ENCODE measurements around the gene FBN2. TPM values are rescaled to one million over a fixed set of nuclear protein-coding genes. Genes with fewer than 3 reads are reported as not detected.
"Not testable (repeated sequence)": the region's sequence is repeated elsewhere in the genome, so short reads cannot be mapped to it uniquely, and the experiment has no call there.

The FBN2 gene
- total RNA-seq, 1 donor from 2014 or later = 86.1 TPM

- peaks cover 0 to 6% (median 3%) of the 10 kb centered on the region in 3 donors for H3K4me1 ChIP-seq (ENCODE audit: control insufficient read depth in 3 of 3, insufficient read depth in 3 of 3, low read length in 3 of 3)
- no peak overlapping the region for H3K27ac ChIP-seq (ENCODE audit: low read depth, low read length)
- H3K9ac ChIP-seq (ENCODE audit: low read depth in 1 of 3, low read length in 3 of 3) = no peak overlapping the region
- no peaks in the 10 kb centered on the region for H3K27me3 ChIP-seq (ENCODE audit: control insufficient read depth in 3 of 3, insufficient read depth in 3 of 3, low read length in 3 of 3)
- H3K9me3 ChIP-seq (ENCODE audit: control insufficient read depth in 3 of 3, low read length in 3 of 3) = no peaks in the 10 kb centered on the region
- no peak overlapping the region for H3K4me3 ChIP-seq (ENCODE audit: low read length in 3 of 3)
- H3K36me3 ChIP-seq (ENCODE audit: control insufficient read depth in 3 of 3, insufficient read depth in 3 of 3, low read length in 3 of 3) = no peaks in the 10 kb centered on the region
Measured at GRCh38 chr5:128338649-128339048, 199.4 kb downstream of the FBN2 start.

DNA sequence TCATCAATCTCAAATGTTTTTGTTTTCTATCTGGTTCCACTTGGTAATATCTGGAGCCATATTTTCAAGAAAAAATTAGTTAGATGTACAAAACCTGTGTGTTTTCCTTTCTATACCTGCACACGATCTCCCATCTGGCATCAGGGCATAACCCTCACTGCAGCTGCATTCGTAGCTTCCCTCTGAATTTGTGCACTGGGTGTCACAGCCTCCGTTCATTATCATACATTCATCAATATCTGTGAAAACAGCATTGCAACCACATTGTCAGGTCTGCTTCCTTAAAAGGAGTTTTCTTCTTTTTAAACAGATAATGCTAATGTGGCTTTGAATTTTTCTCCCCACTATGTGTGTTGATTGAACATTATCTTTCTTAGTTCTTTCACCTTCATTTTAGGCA is 202.7 kb downstream of the FBN2 start:
- Histone ChIP-seq H3K4me3 (ENCODE audit: low read length in 3 of 3) (no peak overlapping the region), H3K9ac (ENCODE audit: low read depth in 1 of 3, low read length in 3 of 3) (no peak overlapping the region), H3K27me3 (ENCODE audit: control insufficient read depth in 3 of 3, insufficient read depth in 3 of 3, low read length in 3 of 3) (no peaks in the 10 kb centered on the region), H3K36me3 (ENCODE audit: control insufficient read depth in 3 of 3, insufficient read depth in 3 of 3, low read length in 3 of 3) (no peaks in the 10 kb centered on the region), H3K4me1 (ENCODE audit: control insufficient read depth in 3 of 3, insufficient read depth in 3 of 3, low read length in 3 of 3) (no peaks in the 10 kb centered on the region), H3K9me3 (ENCODE audit: control insufficient read depth in 3 of 3, low read length in 3 of 3) (no peaks in the 10 kb centered on the region), H3K27ac (ENCODE audit: low read depth, low read length) (no peak overlapping the region)

- H3K4me1 ChIP-seq (ENCODE audit: control insufficient read depth in 3 of 3, insufficient read depth in 3 of 3, low read length in 3 of 3) = no peaks in the 10 kb centered on the region
- H3K36me3 ChIP-seq (ENCODE audit: control insufficient read depth in 3 of 3, insufficient read depth in 3 of 3, low read length in 3 of 3) = no peaks in the 10 kb centered on the region
- H3K4me3 ChIP-seq (ENCODE audit: low read length in 3 of 3) = no peak overlapping the region
- no peak overlapping the region for H3K27ac ChIP-seq (ENCODE audit: low read depth, low read length)
- H3K27me3 ChIP-seq (ENCODE audit: control insufficient read depth in 3 of 3, insufficient read depth in 3 of 3, low read length in 3 of 3) = no peaks in the 10 kb centered on the region
- H3K9me3 ChIP-seq (ENCODE audit: control insufficient read depth in 3 of 3, low read length in 3 of 3) = no peaks in the 10 kb centered on the region
- no peak overlapping the region for H3K9ac ChIP-seq (ENCODE audit: low read depth in 1 of 3, low read length in 3 of 3)
Measured at GRCh38 chr5:128334010-128334716, 203.9 kb downstream of the FBN2 start.

- no peaks in the 10 kb centered on the region for H3K27me3 ChIP-seq (ENCODE audit: control insufficient read depth in 3 of 3, insufficient read depth in 3 of 3, low read length in 3 of 3)
Measured at GRCh38 chr5:128331261-128331660, 206.8 kb downstream of the FBN2 start.

DNA sequence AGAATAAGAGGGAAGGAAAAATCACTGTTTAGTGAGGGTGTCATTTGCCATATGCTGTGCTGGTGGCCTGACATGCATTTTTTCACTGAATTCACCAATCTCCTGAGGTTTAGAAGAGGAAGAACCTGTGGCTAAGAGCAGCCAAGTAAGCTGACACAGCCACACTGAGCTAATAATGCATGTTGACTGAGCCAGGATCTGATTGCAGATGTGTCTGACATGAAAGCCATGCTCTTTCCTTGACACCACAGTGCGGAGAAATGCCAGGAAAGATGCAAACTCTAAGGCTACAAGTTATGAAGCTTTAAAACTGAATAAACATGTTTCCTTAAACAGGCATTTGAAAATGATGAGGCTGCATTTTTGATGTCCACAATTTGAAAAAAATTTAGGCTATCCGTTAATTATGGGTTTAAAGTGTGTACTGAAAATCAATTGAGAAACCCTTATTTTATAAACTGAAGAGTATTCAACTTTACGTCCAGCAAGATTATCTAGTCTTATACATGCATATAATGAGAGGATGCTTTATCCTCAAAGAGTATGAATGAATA is 208.6 kb downstream of the FBN2 start:
- no peak overlapping the region for H3K4me3 ChIP-seq (ENCODE audit: low read length in 3 of 3)
- no peaks in the 10 kb centered on the region for H3K36me3 ChIP-seq (ENCODE audit: control insufficient read depth in 3 of 3, insufficient read depth in 3 of 3, low read length in 3 of 3)
- no peaks in the 10 kb centered on the region for H3K9me3 ChIP-seq (ENCODE audit: control insufficient read depth in 3 of 3, low read length in 3 of 3)
- H3K27me3 ChIP-seq (ENCODE audit: control insufficient read depth in 3 of 3, insufficient read depth in 3 of 3, low read length in 3 of 3) = no peaks in the 10 kb centered on the region
- H3K9ac ChIP-seq (ENCODE audit: low read depth in 1 of 3, low read length in 3 of 3) = no peak overlapping the region
- H3K4me1 ChIP-seq (ENCODE audit: control insufficient read depth in 3 of 3, insufficient read depth in 3 of 3, low read length in 3 of 3) = peaks cover 0 to 7% (median 0%) of the 10 kb centered on the region in 3 donors
- H3K27ac ChIP-seq (ENCODE audit: low read depth, low read length) = no peak overlapping the region

More at GRCh38 chr5:128331261-128331660, 206.8 kb downstream of the FBN2 start:
- no peaks in the 10 kb centered on the region for H3K36me3 ChIP-seq (ENCODE audit: control insufficient read depth in 3 of 3, insufficient read depth in 3 of 3, low read length in 3 of 3)
- peaks cover 0 to 7% (median 0%) of the 10 kb centered on the region in 3 donors for H3K4me1 ChIP-seq (ENCODE audit: control insufficient read depth in 3 of 3, insufficient read depth in 3 of 3, low read length in 3 of 3)
- H3K4me3 ChIP-seq (ENCODE audit: low read length in 3 of 3) = no peak overlapping the region
- H3K9me3 ChIP-seq (ENCODE audit: control insufficient read depth in 3 of 3, low read length in 3 of 3) = no peaks in the 10 kb centered on the region
- no peak overlapping the region for H3K9ac ChIP-seq (ENCODE audit: low read depth in 1 of 3, low read length in 3 of 3)
- no peak overlapping the region for H3K27ac ChIP-seq (ENCODE audit: low read depth, low read length)

GRCh38 chr5:128328446-128328845 is 209.6 kb downstream of the FBN2 start:
- H3K9ac ChIP-seq (ENCODE audit: low read depth in 1 of 3, low read length in 3 of 3) = no peak overlapping the region
- no peaks in the 10 kb centered on the region for H3K36me3 ChIP-seq (ENCODE audit: control insufficient read depth in 3 of 3, insufficient read depth in 3 of 3, low read length in 3 of 3)
- peaks cover 0 to 7% (median 0%) of the 10 kb centered on the region in 3 donors for H3K4me1 ChIP-seq (ENCODE audit: control insufficient read depth in 3 of 3, insufficient read depth in 3 of 3, low read length in 3 of 3)
- no peaks in the 10 kb centered on the region for H3K27me3 ChIP-seq (ENCODE audit: control insufficient read depth in 3 of 3, insufficient read depth in 3 of 3, low read length in 3 of 3)
- H3K27ac ChIP-seq (ENCODE audit: low read depth, low read length) = no peak overlapping the region
- no peaks in the 10 kb centered on the region for H3K9me3 ChIP-seq (ENCODE audit: control insufficient read depth in 3 of 3, low read length in 3 of 3)
- H3K4me3 ChIP-seq (ENCODE audit: low read length in 3 of 3) = peak overlapping the region; percentile 20 to 57 (median 33)

GRCh38 chr5:128328007-128328406 is 210.0 kb downstream of the FBN2 start:
- Histone ChIP-seq H3K27ac (ENCODE audit: low read depth, low read length) (no peak overlapping the region), H3K4me3 (ENCODE audit: low read length in 3 of 3) (no peak overlapping the region), H3K4me1 (ENCODE audit: control insufficient read depth in 3 of 3, insufficient read depth in 3 of 3, low read length in 3 of 3) (peaks cover 0 to 7% (median 0%) of the 10 kb centered on the region in 3 donors), H3K36me3 (ENCODE audit: control insufficient read depth in 3 of 3, insufficient read depth in 3 of 3, low read length in 3 of 3) (no peaks in the 10 kb centered on the region), H3K27me3 (ENCODE audit: control insufficient read depth in 3 of 3, insufficient read depth in 3 of 3, low read length in 3 of 3) (no peaks in the 10 kb centered on the region), H3K9me3 (ENCODE audit: control insufficient read depth in 3 of 3, low read length in 3 of 3) (no peaks in the 10 kb centered on the region), H3K9ac (ENCODE audit: low read depth in 1 of 3, low read length in 3 of 3) (no peak overlapping the region)

DNA sequence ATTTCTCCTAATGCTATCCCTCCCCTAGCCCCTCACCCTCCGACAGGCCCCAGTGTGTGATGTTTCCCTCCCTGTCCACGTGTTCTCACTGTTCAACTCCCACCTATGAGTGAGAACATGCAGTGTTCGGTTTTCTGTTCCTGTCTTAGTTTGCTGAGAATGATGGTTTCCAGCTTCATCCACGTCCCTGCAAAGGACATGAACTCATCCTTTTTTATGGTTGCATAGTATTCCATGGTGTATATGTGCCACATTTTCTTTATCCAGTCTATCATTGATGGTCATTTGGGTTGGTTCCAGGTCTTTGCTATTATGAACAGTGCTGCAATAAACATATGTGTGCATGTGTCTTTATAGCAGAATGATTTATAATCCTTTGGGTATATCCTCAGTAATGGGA is 216.6 kb downstream of the FBN2 start:
- H3K4me1 ChIP-seq (ENCODE audit: control insufficient read depth in 3 of 3, insufficient read depth in 3 of 3, low read length in 3 of 3); H3K4me3 ChIP-seq (ENCODE audit: low read length in 3 of 3); H3K9ac ChIP-seq (ENCODE audit: low read depth in 1 of 3, low read length in 3 of 3); H3K36me3 ChIP-seq (ENCODE audit: control insufficient read depth in 3 of 3, insufficient read depth in 3 of 3, low read length in 3 of 3); H3K27ac ChIP-seq (ENCODE audit: low read depth, low read length); H3K9me3 ChIP-seq (ENCODE audit: control insufficient read depth in 3 of 3, low read length in 3 of 3); H3K27me3 ChIP-seq (ENCODE audit: control insufficient read depth in 3 of 3, insufficient read depth in 3 of 3, low read length in 3 of 3): not testable (repeated sequence)

DNA sequence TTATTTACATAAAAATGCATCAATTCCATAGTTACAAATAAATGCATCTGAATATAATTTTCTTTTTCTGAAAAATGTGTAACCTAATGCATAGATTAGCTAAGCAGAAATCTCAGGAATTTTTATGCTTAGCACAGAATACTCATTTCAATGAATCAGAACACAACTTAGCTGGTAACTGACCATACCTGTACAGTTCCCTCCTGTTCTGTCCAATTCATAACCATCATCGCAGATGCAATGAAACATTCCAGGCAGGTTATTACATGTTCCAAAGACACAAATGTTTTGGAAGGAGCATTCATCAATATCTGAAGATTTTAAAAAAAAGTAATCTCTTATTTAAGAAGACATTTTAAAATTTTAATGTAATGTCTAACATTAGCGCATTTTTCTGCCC is 219.4 kb downstream of the FBN2 start:
- H3K9ac ChIP-seq (ENCODE audit: low read depth in 1 of 3, low read length in 3 of 3) = no peak overlapping the region
- H3K27me3 ChIP-seq (ENCODE audit: control insufficient read depth in 3 of 3, insufficient read depth in 3 of 3, low read length in 3 of 3) = no peaks in the 10 kb centered on the region
- H3K4me1 ChIP-seq (ENCODE audit: control insufficient read depth in 3 of 3, insufficient read depth in 3 of 3, low read length in 3 of 3) = no peaks in the 10 kb centered on the region
- no peak overlapping the region for H3K4me3 ChIP-seq (ENCODE audit: low read length in 3 of 3)
- no peaks in the 10 kb centered on the region for H3K36me3 ChIP-seq (ENCODE audit: control insufficient read depth in 3 of 3, insufficient read depth in 3 of 3, low read length in 3 of 3)
- H3K27ac ChIP-seq (ENCODE audit: low read depth, low read length) = no peak overlapping the region
- H3K9me3 ChIP-seq (ENCODE audit: control insufficient read depth in 3 of 3, low read length in 3 of 3) = no peaks in the 10 kb centered on the region

DNA sequence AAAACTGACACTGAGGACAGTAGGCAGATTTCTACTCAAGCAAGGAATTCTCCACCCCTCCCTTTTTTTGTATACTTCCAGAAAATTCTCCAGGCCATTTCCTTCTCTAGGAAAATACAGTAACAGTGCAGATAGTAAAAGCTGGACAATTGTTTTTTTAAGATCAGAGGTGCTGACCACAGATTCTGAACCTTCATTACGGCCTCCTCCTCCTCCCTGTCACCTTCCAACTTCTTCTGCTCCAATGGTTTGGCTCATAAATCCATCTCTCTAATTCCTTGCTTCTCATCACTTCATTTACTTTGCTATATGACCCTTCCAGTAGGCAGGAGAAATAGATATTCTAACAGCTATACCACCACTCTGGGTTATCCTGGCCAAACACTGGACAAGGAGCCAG is 220.6 kb downstream of the FBN2 start:
- Histone ChIP-seq H3K9me3 (ENCODE audit: control insufficient read depth in 3 of 3, low read length in 3 of 3) (no peaks in the 10 kb centered on the region), H3K4me3 (ENCODE audit: low read length in 3 of 3) (no peak overlapping the region), H3K9ac (ENCODE audit: low read depth in 1 of 3, low read length in 3 of 3) (no peak overlapping the region), H3K27me3 (ENCODE audit: control insufficient read depth in 3 of 3, insufficient read depth in 3 of 3, low read length in 3 of 3) (no peaks in the 10 kb centered on the region), H3K27ac (ENCODE audit: low read depth, low read length) (no peak overlapping the region), H3K4me1 (ENCODE audit: control insufficient read depth in 3 of 3, insufficient read depth in 3 of 3, low read length in 3 of 3) (no peaks in the 10 kb centered on the region), H3K36me3 (ENCODE audit: control insufficient read depth in 3 of 3, insufficient read depth in 3 of 3, low read length in 3 of 3) (no peaks in the 10 kb centered on the region)
